Renal cortex interstitium (tissue), 11 donors: ENCODE measurements around the gene DNAJB13. TPM values are rescaled to one million over a fixed set of nuclear protein-coding genes. Genes with fewer than 3 reads are reported as not detected.
A peak's percentile ranks its signal among the peaks of the same experiment; 100 is the strongest.
"Not testable (repeated sequence)": the region's sequence is repeated elsewhere in the genome, so short reads cannot be mapped to it uniquely, and the experiment has no call there.

Source experiments
- DNase-seq, 11 donors: peaks; one replicate each; pipeline ENCODE4 v3.0.0-alpha.2; 2013; ENCODE audit warnings: low read depth in 9 of 11, low spot score in 4 of 11; ENCODE audit errors: extremely low read depth in 1 of 11
- polyA plus RNA-seq, 3 donors: library from polyadenylated mRNA; unstranded; fragments of 120-200 nt; gene quantifications; one replicate each; pipeline ENCODE4 v1.2.1, GENCODE V29; 2013; ENCODE audit not compliant: insufficient read length in 3 of 3

The DNAJB13 gene
- polyA plus RNA-seq, 3 donors = 4.8 to 6.1 (median 4.9) TPM

DNA sequence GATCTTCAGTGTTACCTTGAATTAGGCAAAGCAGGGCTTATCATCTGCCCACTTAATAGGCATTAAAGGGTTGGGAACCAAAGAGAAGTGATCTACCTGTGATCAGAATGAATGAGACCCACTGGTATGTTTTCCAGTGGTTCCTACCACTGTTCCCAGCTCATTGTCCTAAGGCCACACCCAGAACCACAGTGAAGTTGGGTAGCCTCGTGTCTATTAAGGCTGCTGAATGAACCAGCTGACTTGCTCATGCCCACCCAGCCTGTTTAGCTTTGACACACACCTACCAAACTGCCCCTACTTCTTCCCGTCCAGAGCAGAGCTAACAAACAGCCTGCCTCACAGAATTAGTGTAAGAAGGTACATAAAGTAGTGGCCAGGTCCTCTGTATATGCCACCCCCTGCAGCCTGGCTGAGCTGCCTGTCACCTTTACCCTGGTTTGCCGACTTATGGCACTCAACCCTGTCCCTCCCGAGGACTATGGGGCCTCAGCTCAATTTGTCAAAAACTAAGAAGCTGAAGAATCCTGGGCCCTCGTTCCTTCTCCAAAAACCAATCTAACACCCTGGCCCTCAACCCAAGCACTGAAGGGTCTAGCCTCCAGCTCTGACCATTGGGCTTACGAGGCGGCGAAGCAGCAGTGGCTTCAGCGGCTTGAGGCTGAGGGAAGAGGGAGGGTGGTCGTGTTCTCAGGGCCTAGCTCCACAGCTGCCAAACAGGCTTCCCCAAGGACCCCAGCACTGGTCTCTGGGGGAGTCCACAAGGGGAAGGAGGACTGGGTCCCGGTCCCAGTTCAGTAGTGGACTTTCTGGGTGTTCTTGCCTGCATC lies 22.0 kb downstream of the DNAJB13 start:
- no peak for DNase-seq

DNA sequence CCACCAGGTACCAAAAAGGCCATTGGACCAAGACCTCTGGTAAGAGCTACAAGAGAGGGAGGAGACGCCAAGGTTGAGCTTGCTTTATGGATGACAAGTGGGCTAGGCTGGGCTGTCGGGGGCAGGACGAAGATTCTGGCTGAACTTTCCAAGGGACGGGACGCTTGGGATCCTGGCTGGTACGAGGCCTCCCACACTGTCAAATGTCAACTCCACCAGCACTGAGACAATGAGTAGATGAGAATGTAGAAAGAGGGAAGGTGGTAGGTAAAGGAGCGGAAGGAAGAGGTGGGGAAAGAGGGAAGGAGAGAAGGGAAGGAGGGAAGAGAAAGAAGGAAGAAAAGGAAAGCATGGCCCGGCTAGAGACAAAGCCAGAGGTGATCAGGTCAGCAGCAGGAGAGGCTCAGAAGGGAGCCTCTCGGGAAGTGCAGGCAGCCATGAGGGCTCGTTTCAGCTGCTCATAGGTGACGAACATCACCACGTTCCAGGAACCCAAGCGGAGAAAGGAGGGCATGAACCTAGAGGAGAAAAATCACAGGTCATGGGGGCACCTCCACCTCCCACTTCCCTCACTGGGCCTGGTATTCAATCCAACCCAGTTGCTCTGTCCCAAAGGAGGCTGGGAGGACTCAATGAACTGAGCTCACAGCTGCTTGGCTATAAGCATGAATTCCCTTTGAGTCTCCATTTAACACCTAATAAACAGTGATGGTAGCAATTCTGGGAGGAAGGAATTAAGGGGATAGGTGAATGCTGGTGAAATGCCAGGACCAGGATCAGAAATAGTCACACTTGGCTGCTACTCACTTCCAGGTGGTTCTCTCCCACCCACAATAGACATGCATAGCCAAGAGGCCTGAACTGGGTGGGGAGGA lies 24.0 kb downstream of the DNAJB13 start:
- no peak for DNase-seq

DNA sequence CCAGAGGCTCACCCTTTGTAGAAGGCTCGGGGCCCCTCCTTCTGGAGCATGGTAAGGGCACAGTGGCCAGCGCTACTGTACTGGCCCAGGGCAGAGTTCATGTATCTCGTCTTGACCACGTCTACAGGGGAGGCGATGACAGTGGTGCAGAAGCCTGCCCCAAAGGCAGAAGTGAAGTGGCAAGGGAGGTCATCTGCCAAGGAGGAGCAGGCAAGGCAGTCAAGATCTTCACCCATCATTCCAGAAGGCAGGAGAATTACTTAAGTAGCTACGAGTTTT lies 24.6 kb downstream of the DNAJB13 start:
- DNase-seq = no peak

DNA sequence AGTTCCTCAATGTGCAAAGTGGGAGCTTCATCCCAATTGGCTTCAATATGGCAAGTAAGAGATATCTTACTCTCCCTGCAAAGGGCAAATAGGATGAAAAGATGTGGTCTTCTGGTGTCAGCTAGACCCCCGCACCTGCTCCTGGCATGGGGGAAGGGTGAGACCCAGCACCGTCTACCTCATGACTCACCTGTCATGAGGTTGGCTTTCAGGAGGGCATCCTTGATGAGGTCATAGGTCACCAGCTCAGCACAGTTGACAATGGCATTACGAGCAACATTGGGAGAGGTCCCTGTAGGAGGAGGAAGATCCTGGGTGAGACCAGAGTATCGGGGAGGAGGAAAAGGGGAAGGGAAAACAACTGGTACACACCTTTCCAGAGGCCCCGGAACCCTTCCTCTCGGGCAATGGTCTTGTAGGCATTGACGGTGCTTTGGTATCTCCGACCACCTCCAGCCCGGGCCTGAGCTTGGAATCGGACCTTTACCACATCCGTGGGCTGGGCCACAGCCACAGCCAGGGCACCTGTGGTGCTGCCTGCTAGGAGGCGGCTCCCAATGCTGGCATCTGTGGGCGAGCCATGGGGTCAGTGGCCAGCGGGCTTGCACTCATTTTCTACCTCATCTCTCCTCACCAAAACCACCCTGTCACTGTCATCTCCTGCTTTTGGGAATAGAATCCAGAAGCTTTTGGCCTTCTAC lies 25.8 kb downstream of the DNAJB13 start:
- no peak for DNase-seq

DNA sequence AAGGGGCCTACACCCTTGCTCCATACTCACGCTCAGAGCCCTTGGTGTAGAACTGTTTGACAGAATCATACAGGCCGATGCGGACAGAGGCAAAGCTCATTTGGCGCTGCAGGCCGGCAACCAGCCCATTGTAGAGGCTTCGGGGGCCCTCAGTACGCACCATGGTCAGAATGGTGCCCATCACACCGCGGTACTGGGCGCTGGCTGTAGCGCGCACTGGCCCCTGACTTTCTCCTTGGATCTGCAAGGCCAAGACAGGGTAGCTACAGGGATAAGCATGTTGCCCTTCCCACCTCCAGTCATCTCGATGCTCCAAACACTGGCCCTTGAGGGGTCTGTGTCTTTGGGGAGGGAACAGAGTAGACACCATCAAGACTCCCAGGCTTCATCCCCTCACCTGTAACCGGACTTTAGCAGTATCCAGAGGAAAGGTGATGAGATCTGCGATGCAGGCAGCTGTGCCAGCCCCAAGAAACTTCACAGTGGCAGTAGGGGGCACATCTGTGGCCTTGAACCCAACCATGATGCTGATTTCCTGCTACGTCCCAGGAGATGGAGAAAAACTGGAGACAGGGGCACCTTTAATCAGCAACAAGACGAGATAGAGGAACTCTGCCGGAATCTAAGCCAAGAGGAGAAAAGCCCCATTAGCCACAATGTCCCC lies 27.2 kb downstream of the DNAJB13 start:
- no peak for DNase-seq

DNA sequence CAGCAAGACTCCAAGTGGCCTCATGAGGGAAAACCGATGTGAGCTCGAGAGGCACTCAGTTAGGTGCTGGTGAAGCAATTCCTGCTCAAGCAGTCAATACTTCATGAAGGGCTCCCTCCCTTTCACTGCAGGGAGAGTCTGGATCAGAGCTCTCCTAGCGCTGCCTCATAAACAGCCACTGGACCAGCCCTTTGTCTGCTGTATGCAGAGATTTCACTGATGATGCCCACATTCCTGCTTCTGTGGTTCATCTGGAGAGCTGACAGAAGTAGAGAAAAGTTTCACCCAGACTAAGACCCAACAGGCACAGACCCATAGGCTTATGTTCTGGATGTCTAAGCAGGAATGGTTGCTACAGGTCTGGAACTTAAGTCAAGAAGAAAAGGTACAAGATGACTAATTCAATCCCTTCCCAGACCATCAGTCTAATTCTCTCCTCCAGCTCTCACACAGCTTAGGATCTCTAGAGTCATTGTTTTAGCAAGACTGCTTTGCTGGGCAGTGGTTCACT lies 27.8 kb downstream of the DNAJB13 start:
- no peak for DNase-seq

DNA sequence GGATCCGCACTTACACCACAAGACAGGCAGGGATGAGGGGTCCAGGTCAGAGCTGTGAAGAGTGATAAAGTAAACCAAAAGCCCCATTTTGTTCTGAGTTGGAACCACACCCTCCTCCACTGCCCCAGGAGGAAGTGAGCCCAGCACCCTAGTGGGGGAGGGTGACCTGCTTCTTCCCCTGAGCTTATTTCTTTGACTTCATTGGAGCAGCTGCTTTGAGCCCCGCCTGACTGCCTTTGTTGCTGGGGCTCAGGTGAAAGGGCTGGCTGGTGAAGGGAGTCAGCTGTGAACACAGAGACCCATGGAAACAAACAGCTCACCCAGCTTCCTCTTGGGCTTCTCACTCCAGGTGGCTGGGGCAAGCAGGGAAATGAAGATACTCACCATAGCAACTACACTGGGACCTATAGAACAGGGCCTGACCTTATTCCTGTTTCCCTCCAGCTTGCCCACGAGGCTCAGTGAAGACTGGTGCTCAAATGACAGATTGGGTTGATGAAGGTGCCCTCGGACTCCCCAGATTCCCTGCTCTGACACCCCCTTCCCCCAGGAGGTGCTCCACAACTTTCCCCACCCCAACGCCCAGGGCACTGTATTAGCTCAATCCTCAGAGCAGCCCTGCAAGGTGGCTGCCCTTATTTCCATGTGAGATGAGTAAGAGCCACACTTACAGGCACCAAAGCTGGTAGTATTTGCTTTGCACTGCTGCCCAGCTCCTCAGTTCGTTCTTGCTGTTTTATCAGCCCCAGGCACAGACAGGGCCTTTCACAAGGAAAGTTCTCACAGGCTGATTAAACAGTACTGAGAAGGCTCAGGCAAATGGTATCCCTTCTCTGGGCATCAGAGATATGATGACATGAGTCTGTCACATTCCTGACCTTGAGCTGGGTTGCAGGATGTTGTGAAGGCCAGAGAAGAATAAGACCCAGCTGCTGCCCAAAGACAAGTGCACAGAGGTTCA lies 29.5 kb downstream of the DNAJB13 start:
- peak in 5 of 11 donors; percentile 31 to 51 (median 46) for DNase-seq

DNA sequence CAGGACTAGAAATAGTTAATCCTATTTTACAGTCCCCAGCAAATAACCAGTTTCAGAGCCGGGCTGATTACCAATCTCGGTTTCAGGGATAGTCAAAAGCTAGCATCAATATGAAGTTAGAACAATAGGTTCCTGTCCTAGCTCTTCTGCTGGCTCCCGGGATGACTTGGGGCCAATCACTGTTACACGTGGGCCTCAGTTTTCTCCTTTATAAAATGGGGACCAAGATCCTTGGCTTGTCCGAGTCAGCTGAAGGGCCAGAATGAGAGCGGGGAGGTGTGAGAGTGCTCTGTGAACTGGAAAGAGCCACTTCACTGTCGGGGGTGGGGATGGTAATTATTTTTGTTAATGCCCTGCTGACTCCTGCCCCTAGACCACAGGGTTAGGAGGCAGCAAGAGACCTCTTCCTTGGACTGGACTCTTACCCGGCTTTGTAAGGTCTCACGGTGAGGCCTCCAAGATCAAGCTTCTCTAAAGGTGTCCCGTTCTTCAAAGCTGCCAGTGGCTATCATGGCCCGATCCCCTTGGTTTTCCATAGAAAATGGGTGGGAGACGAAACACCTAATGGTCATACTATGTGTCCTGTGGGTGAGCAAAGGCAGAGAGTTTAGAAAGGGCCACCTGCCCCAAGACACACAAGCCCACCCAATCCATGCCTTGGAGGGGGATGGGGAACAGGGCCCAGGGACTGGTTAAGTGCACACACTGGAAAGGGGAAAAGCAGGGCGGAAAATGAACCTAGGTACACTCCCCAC lies 30.4 kb downstream of the DNAJB13 start:
- DNase-seq = no peak

DNA sequence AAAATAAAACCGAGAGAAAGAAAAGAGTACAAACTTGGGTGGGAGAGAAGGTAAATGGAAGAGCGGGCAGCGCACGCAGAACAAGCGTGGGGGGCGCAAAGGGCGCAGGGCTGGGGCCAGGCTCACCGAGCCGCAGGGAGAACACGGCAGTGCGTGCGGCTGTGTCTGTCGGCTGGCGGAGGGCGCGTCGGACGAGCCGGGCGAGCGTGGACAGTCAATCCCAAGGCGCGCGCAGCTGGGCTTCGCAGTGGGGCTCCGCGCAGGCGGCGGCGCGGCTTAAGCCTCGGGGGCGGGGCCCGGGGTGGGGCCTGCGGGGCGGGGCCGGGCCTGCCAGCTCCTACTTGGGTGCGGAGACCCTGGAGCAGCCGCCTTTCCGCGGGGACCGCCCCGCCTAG lies 31.8 kb downstream of the DNAJB13 start, which contains the start of gene UCP2:
TSS of gene UCP2 (minus strand) at position 249 of the 395 bp plus-strand sequence. CDS start 4,465 bp downstream, outside the sequence.
- DNase-seq = peak in 9 of 11 donors; percentile 36 to 76 (median 63)

DNA sequence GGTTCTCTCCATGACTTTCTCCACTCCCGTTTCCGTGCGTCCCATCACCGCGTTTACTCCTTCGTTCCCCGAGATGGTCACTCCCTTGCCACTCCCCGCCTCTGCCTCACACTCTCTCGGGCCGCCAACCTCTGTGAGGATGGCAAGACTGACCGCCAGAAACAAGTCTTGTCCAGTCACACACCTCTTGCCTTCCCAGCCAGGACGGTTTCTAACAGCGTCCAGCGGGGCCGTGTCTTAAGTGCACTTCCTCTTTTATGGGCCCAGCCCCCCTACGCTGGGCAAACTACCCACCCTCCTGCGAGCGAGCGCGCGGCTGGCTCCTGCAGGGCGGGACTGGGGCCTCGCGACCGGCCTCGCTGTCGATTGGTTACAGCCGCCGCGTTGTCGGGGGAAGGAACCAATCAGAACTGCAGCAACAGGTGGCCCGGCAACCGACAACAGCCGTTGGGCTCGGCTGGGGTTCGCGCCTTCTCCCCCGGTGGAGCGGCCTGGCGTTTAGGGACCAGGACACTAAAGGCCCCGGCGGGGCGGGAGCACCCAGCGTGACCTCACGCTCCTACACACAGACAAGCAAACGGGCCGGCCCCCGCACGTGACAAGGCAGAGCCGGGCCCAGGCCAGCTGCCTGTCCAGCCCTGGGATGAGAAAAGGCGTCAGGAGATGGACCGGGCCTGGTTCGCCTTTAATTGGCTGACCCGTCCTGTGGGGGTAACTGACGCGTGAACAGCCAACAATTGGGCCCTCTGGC lies 32.3 kb downstream of the DNAJB13 start:
- DNase-seq = peak; percentile 62 to 89 (median 83)

DNA sequence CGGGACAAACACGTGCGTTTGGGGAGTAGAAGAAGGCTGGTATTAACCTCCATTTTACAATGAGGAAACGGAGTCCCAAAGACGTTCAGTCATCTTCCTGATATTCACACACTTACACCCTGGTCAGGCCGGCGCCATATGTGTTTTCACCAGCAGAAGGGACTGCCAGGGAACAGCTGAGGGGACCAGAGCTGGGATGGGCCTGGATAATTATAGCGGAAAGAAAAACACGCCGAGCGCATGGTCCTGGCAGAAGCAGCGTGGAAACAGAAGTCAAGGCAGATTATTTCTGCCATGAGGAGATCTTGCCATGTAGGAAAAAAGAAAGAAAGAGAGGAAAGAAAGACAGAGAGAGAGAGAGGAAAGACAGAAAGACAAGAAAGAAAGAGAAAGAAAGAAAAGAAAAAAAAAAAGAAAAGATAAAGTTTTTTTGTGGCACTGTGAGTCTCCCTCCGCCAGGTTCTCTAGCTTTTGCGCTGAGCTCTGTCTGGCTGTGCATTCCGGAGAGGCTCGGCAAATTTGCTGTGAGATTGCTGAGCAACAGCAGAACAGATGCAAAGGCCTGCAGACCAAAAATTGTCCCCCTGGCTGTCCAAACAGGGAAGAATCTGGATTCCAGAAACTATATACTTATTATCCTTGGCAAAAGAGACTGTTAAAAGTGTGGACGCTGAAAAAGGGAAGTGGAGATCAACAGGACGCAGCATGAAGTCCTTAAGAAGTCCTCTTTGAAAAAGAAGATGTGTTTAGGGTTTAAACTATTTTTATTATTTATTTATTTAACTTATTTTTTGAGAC lies 33.1 kb downstream of the DNAJB13 start:
- no peak for DNase-seq

DNA sequence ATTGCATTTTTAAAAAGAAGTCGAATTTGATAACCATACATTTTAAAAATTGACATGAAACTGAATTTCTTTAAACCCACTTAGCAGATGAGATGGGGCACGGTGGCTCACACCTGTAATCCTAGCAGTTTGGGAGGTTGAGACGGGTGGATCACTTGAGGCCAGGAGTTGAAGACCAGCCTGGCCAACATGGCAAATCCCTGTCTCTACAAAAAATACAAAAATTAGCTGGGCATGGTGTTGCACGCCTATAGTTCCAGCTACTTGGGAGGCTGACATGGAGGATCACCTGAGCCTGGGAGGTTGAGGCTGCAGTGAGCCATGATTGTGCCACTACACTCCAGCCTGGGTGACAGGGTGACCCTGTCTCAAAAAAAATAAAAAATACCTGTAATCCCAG lies 34.8 kb downstream of the DNAJB13 start:
- DNase-seq = not testable (repeated sequence)

DNA sequence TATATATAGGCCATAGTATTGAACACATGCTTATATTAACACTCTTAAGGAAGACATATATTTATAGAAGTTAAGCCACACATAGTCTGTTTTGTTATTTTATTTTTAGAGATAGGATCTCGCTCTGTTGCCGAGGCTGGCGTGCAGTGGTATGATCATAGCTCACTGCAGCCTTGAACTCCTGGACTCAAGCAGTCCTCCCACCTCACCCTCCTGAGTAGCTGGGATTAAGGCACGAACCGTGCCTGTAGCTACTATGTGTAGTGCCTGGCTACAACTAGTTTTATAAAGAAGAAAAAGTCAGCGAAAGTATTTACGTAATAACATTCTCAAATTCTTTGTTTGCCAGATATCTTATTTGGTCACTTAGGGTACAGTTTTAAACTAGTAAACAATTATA lies 37.4 kb downstream of the DNAJB13 start:
- no peak for DNase-seq

DNA sequence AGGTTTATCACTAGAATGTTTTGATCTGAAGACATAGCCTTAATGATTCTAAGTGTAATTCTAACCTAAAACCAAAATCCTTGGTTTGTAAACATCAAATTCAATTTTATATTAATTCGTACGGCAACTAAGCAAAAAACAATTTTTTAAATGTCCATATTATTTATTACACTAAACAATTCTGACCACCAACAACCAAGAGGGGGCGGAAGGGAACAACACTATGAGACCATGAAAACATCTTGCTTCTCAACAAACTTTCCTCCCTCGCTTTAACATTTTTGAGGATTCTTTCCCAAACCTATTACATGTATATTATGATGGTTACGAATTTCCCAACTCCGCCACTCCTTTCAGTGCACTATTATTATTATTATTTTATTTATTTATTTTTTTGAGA lies 38.3 kb downstream of the DNAJB13 start:
- no peak for DNase-seq

DNA sequence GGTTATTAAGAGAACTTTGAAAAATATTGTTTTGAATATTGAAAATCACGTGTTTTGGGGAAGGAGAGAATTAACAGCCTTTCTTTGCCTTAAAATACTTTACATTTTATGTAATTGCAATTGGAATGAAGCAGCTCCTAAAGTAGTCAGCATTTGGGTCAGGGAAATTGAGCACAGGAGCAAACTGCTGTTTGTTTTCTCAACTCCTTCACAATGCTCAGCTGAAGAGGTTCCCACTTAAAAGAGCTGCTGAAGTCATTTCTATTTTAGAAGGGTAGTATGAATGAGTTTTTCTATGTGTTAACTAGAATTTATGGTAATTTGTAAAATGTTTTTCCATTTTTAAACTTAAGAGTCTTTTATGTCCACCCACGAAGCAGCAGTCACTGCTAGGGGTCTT lies 39.9 kb downstream of the DNAJB13 start:
- no peak for DNase-seq
